HG03108 (cell line): ENCODE data around the gene GFER.
A peak's percentile ranks its signal among the peaks of the same experiment; 100 is the strongest.
"Not testable (repeated sequence)": the region's sequence is repeated elsewhere in the genome, so short reads cannot be mapped to it uniquely, and the experiment has no call there.

ENCODE experiments used
- ATAC-seq: cut with Tn5 transposase; IDR thresholded peaks from one replicate; pipeline ENCODE4 v1.9.1; 2021; ENCODE audit warnings: moderate library complexity; ENCODE audit not compliant: unreplicated experiment

The GFER gene

GRCh38 chr16:1983544-1984346, at the start of gene GFER:
Gene GFER, plus strand, starts transcription at chr16:1984193. Its CDS starts 26 bp downstream, at chr16:1984219.
- peak; percentile 79 for ATAC-seq

- ATAC-seq = no peak
Measured at GRCh38 chr16:1936945-1937479, 47.0 kb upstream of the GFER start.

GRCh38 chr16:1938316-1938715, 45.7 kb upstream of the GFER start:
- ATAC-seq = no peak

GRCh38 chr16:1938910-1939309, 45.1 kb upstream of the GFER start:
- ATAC-seq = no peak

GRCh38 chr16:1939833-1940232, 44.2 kb upstream of the GFER start:
- not testable (repeated sequence) for ATAC-seq

GRCh38 chr16:1940273-1941161, 43.5 kb upstream of the GFER start:
- no peak for ATAC-seq

GRCh38 chr16:1941162-1942046, 42.6 kb upstream of the GFER start:
- ATAC-seq = no peak

- no peak for ATAC-seq
Measured at GRCh38 chr16:1942047-1942809, 41.8 kb upstream of the GFER start.

GRCh38 chr16:1942810-1943726, 40.9 kb upstream of the GFER start, which contains the start of gene MSRB1:
Gene MSRB1, minus strand, starts transcription at chr16:1943199. Its CDS starts 43 bp downstream, at chr16:1943156.
- peak; percentile 96 for ATAC-seq

- ATAC-seq = no peak
Measured at GRCh38 chr16:1944612-1945199, 39.3 kb upstream of the GFER start.

- ATAC-seq = no peak
Measured at GRCh38 chr16:1945559-1946391, 38.2 kb upstream of the GFER start.

- ATAC-seq = no peak
Measured at GRCh38 chr16:1946495-1947368, 37.3 kb upstream of the GFER start.

- ATAC-seq = no peak
Measured at GRCh38 chr16:1947369-1947670, 36.7 kb upstream of the GFER start.

GRCh38 chr16:1949507-1949906, 34.5 kb upstream of the GFER start:
- ATAC-seq = no peak

- ATAC-seq = no peak
Measured at GRCh38 chr16:1950047-1950446, 33.9 kb upstream of the GFER start.

- no peak for ATAC-seq
Measured at GRCh38 chr16:1950559-1950958, 33.4 kb upstream of the GFER start.

GRCh38 chr16:1953734-1954133, 30.3 kb upstream of the GFER start:
- ATAC-seq = no peak
